H1 (cell line): ENCODE results near the gene MX1. TPM values are rescaled to one million over a fixed set of nuclear protein-coding genes. Genes with fewer than 3 reads are reported as not detected.

ENCODE experiments used
- CTCF ChIA-PET: fragments of 300-600 bp; sonication (Branson Sonifier 250); formaldehyde crosslinking; loops from one replicate; lab custom pipeline; 2021; ENCODE audit not compliant: partially characterized antibody; lab: Charles Lee
- POLR2A ChIA-PET: fragments of 300-600 bp; sonication (Branson Sonifier 250); formaldehyde crosslinking; loops from one replicate; lab custom pipeline; 2021; ENCODE audit warnings: inconsistent platforms; ENCODE audit not compliant: partially characterized antibody; lab: Charles Lee
- DNase-seq, 2 experiments: peaks; one replicate each; pipeline versions ENCODE4 v3.0.0 to v3.0.0-alpha.2; 2010 to 2022; ENCODE audit warnings: low spot score in 2 of 2, low read depth in 1 of 2, mixed read lengths in 1 of 2
- FAIRE-seq: peaks from 2 replicates; lab custom pipeline; 2011; peaks lifted over from hg19 to GRCh38; lab: Jason Lieb, UNC
- H2AFZ ChIP-seq: 2 replicates; pipeline ENCODE4 v1.8.1; 2012; ENCODE audit warnings: low read length, inconsistent platforms
- H2AK5ac ChIP-seq: 2 replicates; pipeline ENCODE4 v1.6.1; 2013; ENCODE audit warnings: low read depth, low read length
- H2BK120ac ChIP-seq: replicated peaks from 2 replicates; pipeline ENCODE3; 2013; ENCODE audit warnings: low read depth, low read length, inconsistent platforms
- H2BK12ac ChIP-seq: 2 replicates; pipeline ENCODE4 v1.6.1; 2013; ENCODE audit warnings: low read depth, low read length
- H2BK15ac ChIP-seq: 2 replicates; pipeline ENCODE4 v1.6.1; 2013; ENCODE audit warnings: low read length
- H2BK20ac ChIP-seq: 2 replicates; pipeline ENCODE4 v1.6.1; 2013; ENCODE audit warnings: low read length
- H2BK5ac ChIP-seq: 2 replicates; pipeline ENCODE4 v1.6.1; 2013; ENCODE audit warnings: low read depth, low read length
- H3K14ac ChIP-seq: 2 replicates; pipeline ENCODE4 v1.6.1; 2013; ENCODE audit warnings: inconsistent platforms; ENCODE audit not compliant: insufficient read length
- H3K18ac ChIP-seq: 2 replicates; pipeline ENCODE4 v1.6.1; 2013; ENCODE audit warnings: low read length; ENCODE audit errors: extremely low read depth
- H3K23ac ChIP-seq: 2 replicates; pipeline ENCODE4 v1.6.1; 2013; ENCODE audit warnings: inconsistent platforms; ENCODE audit not compliant: insufficient read length
- H3K23me2 ChIP-seq: 2 replicates; pipeline ENCODE4 v1.6.1; 2013; ENCODE audit warnings: low read depth, low read length
- H3K27ac ChIP-seq: 2 replicates; pipeline ENCODE4 v1.6.1; 2011; ENCODE audit warnings: low read depth, low read length, inconsistent platforms
- H3K27me3 ChIP-seq, 4 experiments: replicated peaks in 1 of 4; 1 replicate in 1 of 4; 2 replicates in 3 of 4; pipeline versions ENCODE4 v1.6.1 to v1.8.1; 2011 to 2013; ENCODE audit warnings: low read length in 3 of 4, mild to moderate bottlenecking in 3 of 4, inconsistent platforms in 2 of 4, mixed read lengths in 2 of 4, moderate library complexity in 1 of 4; ENCODE audit not compliant: control insufficient read depth in 3 of 4, insufficient read depth in 3 of 4; ENCODE audit errors: extremely low read depth in 1 of 4
- H3K36me3 ChIP-seq, 4 experiments: 2 replicates each; pipeline versions ENCODE4 v1.6.1 to v1.8.1; 2011 to 2013; ENCODE audit warnings: mild to moderate bottlenecking in 4 of 4, low read length in 3 of 4, moderate library complexity in 2 of 4, control low read depth in 1 of 4, inconsistent platforms in 1 of 4; ENCODE audit not compliant: insufficient read depth in 4 of 4, control insufficient read depth in 2 of 4
- H3K4ac ChIP-seq: replicated peaks from 2 replicates; pipeline ENCODE3; 2013; ENCODE audit warnings: low read length, low read depth, mixed read lengths, inconsistent platforms; ENCODE audit not compliant: insufficient read length
- H3K4me1 ChIP-seq, 4 experiments: replicated peaks in 1 of 4; 1 replicate in 1 of 4; 2 replicates in 3 of 4; pipeline versions ENCODE4 v1.6.1 to v1.8.1; 2011 to 2013; ENCODE audit warnings: low read length in 3 of 4, inconsistent platforms in 2 of 4, mixed read lengths in 1 of 4; ENCODE audit not compliant: insufficient read depth in 4 of 4, control insufficient read depth in 3 of 4
- H3K4me2 ChIP-seq, 2 experiments: 2 replicates each; pipeline versions ENCODE4 v1.6.1 to v1.8.1; 2011 to 2013; ENCODE audit warnings: low read depth in 2 of 2, low read length in 2 of 2, control low read depth in 1 of 2, inconsistent platforms in 1 of 2, mild to moderate bottlenecking in 1 of 2; ENCODE audit not compliant: insufficient read depth in 1 of 2
- H3K4me3 ChIP-seq, 4 experiments: fragments of 200-600, 300-600 bp in 1 of 4; sonication (generic), shearing (Covaris generic), sonication (Bioruptor Twin) in 1 of 4; 2 replicates each; pipeline versions ENCODE4 v1.5.1 to v1.8.1; 2011 to 2016; ENCODE audit warnings: low read length in 4 of 4, low read depth in 3 of 4, control low read depth in 2 of 4, inconsistent platforms in 2 of 4, mild to moderate bottlenecking in 2 of 4, mixed read lengths in 1 of 4, moderate library complexity in 1 of 4; ENCODE audit not compliant: insufficient read depth in 2 of 4; ENCODE audit errors: extremely low read depth in 1 of 4
- H3K56ac ChIP-seq: replicated peaks from 2 replicates; pipeline ENCODE3; 2013; ENCODE audit warnings: low read depth, mild to moderate bottlenecking, mixed read lengths, low read length, inconsistent platforms; ENCODE audit not compliant: insufficient read length
- H3K79me1 ChIP-seq: 2 replicates; pipeline ENCODE4 v1.6.1; 2013; ENCODE audit warnings: low read depth, low read length, control low read depth
- H3K79me2 ChIP-seq, 2 experiments: 2 replicates each; pipeline versions ENCODE4 v1.6.1 to v1.8.1; 2012 to 2013; ENCODE audit warnings: low read length in 2 of 2, mild to moderate bottlenecking in 2 of 2, inconsistent platforms in 1 of 2; ENCODE audit not compliant: insufficient read depth in 2 of 2, control insufficient read depth in 1 of 2
- H3K9ac ChIP-seq, 4 experiments: replicated peaks in 1 of 4; 1 replicate in 1 of 4; 2 replicates in 3 of 4; pipeline versions ENCODE4 v1.6.1 to v1.8.1; 2011 to 2013; ENCODE audit warnings: low read depth in 3 of 4, low read length in 3 of 4, control low read depth in 2 of 4, mild to moderate bottlenecking in 2 of 4, moderate library complexity in 2 of 4, inconsistent platforms in 1 of 4; ENCODE audit errors: extremely low read depth in 1 of 4
- H3K9me3 ChIP-seq, 2 experiments: 2 replicates each; pipeline versions ENCODE4 v1.6.1 to v1.8.1; 2012 to 2013; ENCODE audit warnings: mild to moderate bottlenecking in 2 of 2, moderate library complexity in 2 of 2, control low read depth in 1 of 2, inconsistent platforms in 1 of 2, low read depth in 1 of 2, low read length in 1 of 2, mixed read lengths in 1 of 2; ENCODE audit not compliant: insufficient read depth in 2 of 2
- H4K20me1 ChIP-seq, 2 experiments: replicated peaks in 1 of 2; 2 replicates each; pipeline versions ENCODE3 to v1.8.1; 2011 to 2013; ENCODE audit warnings: inconsistent platforms in 2 of 2, low read length in 2 of 2, mild to moderate bottlenecking in 1 of 2; ENCODE audit not compliant: insufficient read depth in 2 of 2, control insufficient read depth in 1 of 2
- H4K5ac ChIP-seq: 2 replicates; pipeline ENCODE4 v1.6.1; 2013; ENCODE audit warnings: low read length, low read depth, mixed read lengths, inconsistent platforms; ENCODE audit not compliant: insufficient read length
- H4K8ac ChIP-seq: 2 replicates; pipeline ENCODE4 v1.8.0; 2013; ENCODE audit warnings: mild to moderate bottlenecking, moderate library complexity, low read length, inconsistent platforms; ENCODE audit not compliant: insufficient read depth; ENCODE audit errors: extremely low read depth
- H4K91ac ChIP-seq: replicated peaks from 2 replicates; pipeline ENCODE3; 2013; ENCODE audit warnings: low read length, mixed read lengths, inconsistent platforms; ENCODE audit not compliant: insufficient read length
- CBX5 ChIP-seq: fragments of 300-800, 300-1000 bp; sonication (generic); IDR thresholded peaks from 2 replicates; pipeline ENCODE4 v1.7.1; 2016; ENCODE audit warnings: antibody characterized with exemption, low read length, low read depth
- CREB1 ChIP-seq: IDR thresholded peaks from 2 replicates; pipeline ENCODE4 v1.6.1; 2012; ENCODE audit warnings: inconsistent platforms
- GTF2F1 ChIP-seq: IDR thresholded peaks from 2 replicates; pipeline ENCODE4 v1.6.1; 2012; ENCODE audit warnings: low read depth, low read length, improper control_type of control experiment, borderline replicate concordance
- JUN ChIP-seq: IDR thresholded peaks from 2 replicates; pipeline ENCODE4 v1.6.1; 2011; ENCODE audit warnings: low read depth, mild to moderate bottlenecking, improper control_type of control experiment, low read length
- RFX5 ChIP-seq: IDR thresholded peaks from 2 replicates; pipeline ENCODE4 v1.6.1; 2011; ENCODE audit warnings: low read depth, low read length, improper control_type of control experiment, borderline replicate concordance
- RXRA ChIP-seq: IDR thresholded peaks from 2 replicates; pipeline ENCODE4 v1.6.1; 2011; ENCODE audit warnings: low read depth, mild to moderate bottlenecking, low read length, moderate library complexity; ENCODE audit not compliant: insufficient read depth
- SIX5 ChIP-seq: IDR thresholded peaks from 2 replicates; pipeline ENCODE4 v1.6.1; 2011; ENCODE audit warnings: mild to moderate bottlenecking, low read depth, low read length
- TCF12 ChIP-seq: IDR thresholded peaks from 2 replicates; pipeline ENCODE4 v1.6.1; 2011; ENCODE audit warnings: low read depth, mild to moderate bottlenecking, low read length
- ZNF274 ChIP-seq: IDR thresholded peaks from 2 replicates; pipeline ENCODE4 v1.7.0; 2012; ENCODE audit warnings: low read length, borderline replicate concordance; ENCODE audit errors: extremely low read depth
- WGBS, 2 experiments: shearing (Covaris generic) in 1 of 2; methylation state at CpG; one replicate each; pipeline versions ENCODE4 v1.1.6 to v1.1.7; 2013 to 2015; ENCODE audit warnings: low lambda C conversion rate in 2 of 2, mixed read lengths in 2 of 2, inconsistent platforms in 1 of 2, low coverage in 1 of 2, missing lambda C conversion rate in 1 of 2; ENCODE audit not compliant: insufficient replicate concordance in 2 of 2, insufficient coverage in 1 of 2, insufficient read length in 1 of 2; ENCODE audit errors: extremely low coverage in 1 of 2, missing lambda C conversion rate in 1 of 2; 5-methylcytosine and 5-hydroxymethylcytosine counted together
- polyA plus RNA-seq, 7 experiments: library from polyadenylated mRNA; depleted of rRNA in 3 of 7; stranded (reverse) in 5 of 7; unstranded in 2 of 7; fragments of >200 nt in 5 of 7; fragments of 200-250 nt in 2 of 7; gene quantifications; 1 replicate in 5 of 7; 2 replicates in 1 of 7; 4 replicates in 1 of 7; pipeline versions ENCODE4 v1.2.1 to v1.2.3, GENCODE V29; 2011 to 2013; ENCODE audit warnings: missing spikeins in 2 of 7, mixed read lengths in 2 of 7
- total RNA-seq: library from RNA; stranded (reverse); fragmentation: NEBNext Ultra II Directional; extraction: Animal tissue kit (Norgen Biotek cat#: 25700); gene quantifications from 2 replicates; pipeline ENCODE4 v1.2.1, GENCODE V29; 2021
- TF ChIP-seq, protein P1 (sequence below): IDR thresholded peaks from 2 replicates; pipeline ENCODE4 v1.6.1; 2012; ENCODE audit warnings: inconsistent platforms
- TF ChIP-seq, protein P2 (sequence below): IDR thresholded peaks from 2 replicates; pipeline ENCODE4 v1.6.1; 2011; ENCODE audit warnings: low read length, improper control_type of control experiment

MX1 gene
- total and polyA plus RNA-seq, 2 of the 8 experiments (the other 6 are each of a cell fraction or from before 2014, with no cell fraction given) = 3.8 to 5.7 TPM

DNA sequence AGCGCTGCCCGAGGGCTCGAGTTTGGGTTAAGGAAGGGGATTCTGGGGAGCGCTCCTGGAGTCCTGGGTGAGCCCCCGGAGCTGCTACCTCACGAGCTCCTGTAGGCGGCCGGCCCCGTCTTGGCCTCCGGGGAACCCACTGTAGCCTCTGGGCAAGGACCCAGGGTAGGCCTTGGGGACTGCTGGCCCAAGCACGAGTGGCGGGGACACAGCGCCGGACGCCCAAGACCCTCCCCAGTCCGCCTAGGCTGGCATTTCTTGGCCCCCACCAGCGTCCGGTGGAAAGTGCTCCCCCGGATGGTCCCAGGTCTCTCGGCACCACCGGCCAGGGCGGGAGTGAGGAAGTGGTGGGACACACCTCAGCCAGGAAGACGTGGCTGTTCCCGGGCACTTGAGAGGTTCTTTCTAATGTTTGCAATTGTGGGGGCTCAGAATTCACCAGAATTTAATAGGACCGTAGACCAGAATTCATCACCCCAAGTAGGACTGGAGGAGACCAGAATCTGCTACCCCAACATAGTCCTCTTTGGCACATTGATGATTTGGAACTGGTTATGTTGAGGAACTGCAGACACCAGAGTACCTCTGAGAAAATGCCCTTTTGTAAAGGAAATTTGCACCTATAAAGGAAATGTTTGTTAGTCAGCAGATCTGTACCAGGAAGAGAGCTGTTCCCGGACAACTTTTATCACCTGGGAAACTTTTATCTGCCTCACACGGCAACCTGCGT, 82.5 kb downstream of the MX1 start:
- H2BK15ac ChIP-seq = no peak overlapping the region
- peak in 1 of 2 experiments; percentile 76 for DNase-seq
- no peaks in the 10 kb centered on the region for H3K36me3 ChIP-seq
- H4K20me1 ChIP-seq = no peaks in the 10 kb centered on the region
- H4K5ac ChIP-seq = no peak overlapping the region
- H3K4me2 ChIP-seq = peak overlapping the region; percentile 83 to 95
- H2AFZ ChIP-seq = peak overlapping the region; percentile 45; the same call in 1 of the 2 replicates
- H3K14ac ChIP-seq = no peak overlapping the region
- H4K91ac ChIP-seq = no peak overlapping the region
- no peak overlapping the region for H2BK5ac ChIP-seq
- peaks cover 0 to 16% (median 6%) of the 10 kb centered on the region in 4 experiments; a peak in 5 of 7 replicates for H3K4me1 ChIP-seq
- CTCF ChIA-PET = interaction anchor here (1.4 to 1.8 kb wide), 2 partner anchors 26 to 104 kb away, joined by 3 to 4 read pairs; no protein-coding TSS in a partner anchor
- peaks cover 5% of the 10 kb centered on the region for H3K79me1 ChIP-seq
- H3K79me2 ChIP-seq = no peaks in the 10 kb centered on the region
- H3K23me2 ChIP-seq = peaks cover 17% of the 10 kb centered on the region
- FAIRE-seq = no peak
- no peak overlapping the region for H4K8ac ChIP-seq
- H3K9me3 ChIP-seq = no peaks in the 10 kb centered on the region
- peak overlapping the region; percentile 47 to 74 (median 66) for H3K4me3 ChIP-seq
- H3K4ac ChIP-seq = no peak overlapping the region
- no peak overlapping the region; the same call in 1 of the 2 replicates for H2BK12ac ChIP-seq
- H3K9ac ChIP-seq = 0 out of 7 replicates have a peak overlapping the region, but pooled peaks of 2 of the 4 experiments have one; percentile 8 to 15
- H2BK20ac ChIP-seq = no peak overlapping the region
- H3K18ac ChIP-seq = peak overlapping the region; percentile 24
- H3K23ac ChIP-seq = no peak overlapping the region
- 28% methylated on average over 12 of the region's 28 CpGs; no CpG with 5 or more reads in 1 of the 2 experiments for WGBS, 2 experiments
- H3K27ac ChIP-seq = no peak overlapping the region
- H3K27me3 ChIP-seq = peaks cover 5 to 45% (median 36%) of the 10 kb centered on the region in 4 experiments
- POLR2A ChIA-PET = interaction anchor here (0.7 to 1.4 kb wide), 5 partner anchors 10 to 90 kb away, joined by 3 read pairs; no protein-coding TSS in a partner anchor
- no peak overlapping the region for H2BK120ac ChIP-seq
- peak overlapping the region; percentile 75 for H3K56ac ChIP-seq
- no peak overlapping the region for H2AK5ac ChIP-seq
- TF ChIP-seq RXRA = no peak
- no peak for TF ChIP-seq JUN
- TF ChIP-seq CBX5 = no peak
- TF ChIP-seq, protein P1, sequence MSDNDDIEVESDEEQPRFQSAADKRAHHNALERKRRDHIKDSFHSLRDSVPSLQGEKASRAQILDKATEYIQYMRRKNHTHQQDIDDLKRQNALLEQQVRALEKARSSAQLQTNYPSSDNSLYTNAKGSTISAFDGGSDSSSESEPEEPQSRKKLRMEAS = no peak
- no peak for TF ChIP-seq TCF12
- TF ChIP-seq GTF2F1 = no peak
- TF ChIP-seq CREB1 = no peak
- TF ChIP-seq RFX5 = no peak
- TF ChIP-seq, protein P2, sequence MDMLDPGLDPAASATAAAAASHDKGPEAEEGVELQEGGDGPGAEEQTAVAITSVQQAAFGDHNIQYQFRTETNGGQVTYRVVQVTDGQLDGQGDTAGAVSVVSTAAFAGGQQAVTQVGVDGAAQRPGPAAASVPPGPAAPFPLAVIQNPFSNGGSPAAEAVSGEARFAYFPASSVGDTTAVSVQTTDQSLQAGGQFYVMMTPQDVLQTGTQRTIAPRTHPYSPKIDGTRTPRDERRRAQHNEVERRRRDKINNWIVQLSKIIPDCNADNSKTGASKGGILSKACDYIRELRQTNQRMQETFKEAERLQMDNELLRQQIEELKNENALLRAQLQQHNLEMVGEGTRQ = no peak
- no peak for TF ChIP-seq ZNF274
- no peak for TF ChIP-seq SIX5
